HCT116 (cell line): ENCODE measurements around the gene PDK2.

Source experiments
- ATF3 ChIP-seq: IDR thresholded peaks from 2 replicates; pipeline ENCODE4 v1.6.1; 2012
- CEBPB ChIP-seq: IDR thresholded peaks from 2 replicates; pipeline ENCODE4 v1.6.1; 2012; ENCODE audit warnings: low read depth
- CTCF ChIP-seq, 3 experiments: fragments of 200-600 bp in 1 of 3; sonication (generic) in 1 of 3; IDR thresholded peaks in 2 of 3; conservative IDR thresholded peaks in 1 of 3; 2 replicates each; pipeline ENCODE4 v1.5.1; 2012 to 2017; ENCODE audit warnings: low read depth in 2 of 3, low read length in 2 of 3, antibody characterized with exemption in 1 of 3, borderline replicate concordance in 1 of 3, control low read depth in 1 of 3, mild to moderate bottlenecking in 1 of 3, mixed read lengths in 1 of 3, mixed run types in 1 of 3, moderate library complexity in 1 of 3; ENCODE audit not compliant: insufficient read depth in 1 of 3
- EZH2 ChIP-seq: fragments of 200-600 bp; sonication (generic); IDR thresholded peaks from 2 replicates; pipeline ENCODE4 v1.6.1; 2017; ENCODE audit warnings: antibody characterized with exemption, mixed run types
- JUND ChIP-seq: IDR thresholded peaks from 2 replicates; pipeline ENCODE4 v1.6.1; 2012
- POLR2A ChIP-seq: IDR thresholded peaks from 2 replicates; pipeline ENCODE4 v1.7.0; 2011; ENCODE audit warnings: borderline replicate concordance; ENCODE audit not compliant: insufficient read depth, insufficient read length; ENCODE audit errors: extremely low read depth
- POLR2AphosphoS5 ChIP-seq: IDR thresholded peaks from 2 replicates; pipeline ENCODE4 v1.6.1; 2011; ENCODE audit warnings: mild to moderate bottlenecking, low read depth, low read length, moderate library complexity
- SIN3A ChIP-seq: IDR thresholded peaks from 2 replicates; pipeline ENCODE4 v1.6.1; 2012; ENCODE audit warnings: low read depth
- SP1 ChIP-seq: IDR thresholded peaks from 2 replicates; pipeline ENCODE4 v1.6.1; 2012; ENCODE audit warnings: low read depth
- TCF7L2 ChIP-seq: IDR thresholded peaks from 2 replicates; pipeline ENCODE4 v1.7.0; 2011; ENCODE audit warnings: borderline replicate concordance, inconsistent platforms; ENCODE audit not compliant: insufficient read depth, insufficient read length; ENCODE audit errors: extremely low read depth
- YY1 ChIP-seq: IDR thresholded peaks from 2 replicates; pipeline ENCODE4 v1.6.1; 2011; ENCODE audit warnings: low read length, low read depth, moderate library complexity, mild to moderate bottlenecking; ENCODE audit not compliant: insufficient replicate concordance; ENCODE audit errors: extremely low read depth
- ZNF274 ChIP-seq: fragments of 200-500 bp; sonication (Bioruptor generic); IDR thresholded peaks from 2 replicates; pipeline ENCODE4 v1.6.1; 2014; ENCODE audit warnings: mild to moderate bottlenecking, low read depth, low read length, inconsistent platforms
- TF ChIP-seq, protein P1 (sequence below): IDR thresholded peaks from 2 replicates; pipeline ENCODE4 v1.6.1; 2012; ENCODE audit warnings: low read depth

DNA sequence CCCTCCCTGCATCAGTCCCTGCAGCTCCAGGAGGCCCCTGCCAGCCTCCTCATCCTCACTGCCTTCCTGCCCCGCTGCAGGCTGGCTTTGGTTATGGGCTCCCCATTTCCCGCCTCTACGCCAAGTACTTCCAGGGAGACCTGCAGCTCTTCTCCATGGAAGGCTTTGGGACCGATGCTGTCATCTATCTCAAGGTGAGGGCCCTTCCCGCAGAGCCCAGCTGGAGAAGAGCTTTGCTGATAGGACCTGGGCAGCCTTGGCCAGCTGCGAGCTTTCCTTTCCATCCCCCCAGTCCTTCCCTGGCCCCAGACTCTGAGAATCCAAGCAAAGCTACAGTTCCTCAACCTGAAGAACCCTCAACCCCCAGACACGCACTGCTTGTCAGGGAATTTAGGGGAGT, 14.1 kb downstream of the PDK2 start:
- no peak for TF ChIP-seq CTCF (IDR thresholded peaks at IDR 0.05 in 2 of 3, conservative IDR thresholded peaks at IDR 0.05 in 1 of 3; ENCODE audit: borderline replicate concordance in 1 of 3, insufficient read depth in 1 of 3, low read depth in 2 of 3, low read length in 2 of 3)
- no peak for TF ChIP-seq JUND
- TF ChIP-seq ZNF274: no peak
- TF ChIP-seq POLR2AphosphoS5: no peak
- TF ChIP-seq SIN3A: no peak
- TF ChIP-seq EZH2: no peak
- TF ChIP-seq POLR2A: no peak
- TF ChIP-seq, protein P1, sequence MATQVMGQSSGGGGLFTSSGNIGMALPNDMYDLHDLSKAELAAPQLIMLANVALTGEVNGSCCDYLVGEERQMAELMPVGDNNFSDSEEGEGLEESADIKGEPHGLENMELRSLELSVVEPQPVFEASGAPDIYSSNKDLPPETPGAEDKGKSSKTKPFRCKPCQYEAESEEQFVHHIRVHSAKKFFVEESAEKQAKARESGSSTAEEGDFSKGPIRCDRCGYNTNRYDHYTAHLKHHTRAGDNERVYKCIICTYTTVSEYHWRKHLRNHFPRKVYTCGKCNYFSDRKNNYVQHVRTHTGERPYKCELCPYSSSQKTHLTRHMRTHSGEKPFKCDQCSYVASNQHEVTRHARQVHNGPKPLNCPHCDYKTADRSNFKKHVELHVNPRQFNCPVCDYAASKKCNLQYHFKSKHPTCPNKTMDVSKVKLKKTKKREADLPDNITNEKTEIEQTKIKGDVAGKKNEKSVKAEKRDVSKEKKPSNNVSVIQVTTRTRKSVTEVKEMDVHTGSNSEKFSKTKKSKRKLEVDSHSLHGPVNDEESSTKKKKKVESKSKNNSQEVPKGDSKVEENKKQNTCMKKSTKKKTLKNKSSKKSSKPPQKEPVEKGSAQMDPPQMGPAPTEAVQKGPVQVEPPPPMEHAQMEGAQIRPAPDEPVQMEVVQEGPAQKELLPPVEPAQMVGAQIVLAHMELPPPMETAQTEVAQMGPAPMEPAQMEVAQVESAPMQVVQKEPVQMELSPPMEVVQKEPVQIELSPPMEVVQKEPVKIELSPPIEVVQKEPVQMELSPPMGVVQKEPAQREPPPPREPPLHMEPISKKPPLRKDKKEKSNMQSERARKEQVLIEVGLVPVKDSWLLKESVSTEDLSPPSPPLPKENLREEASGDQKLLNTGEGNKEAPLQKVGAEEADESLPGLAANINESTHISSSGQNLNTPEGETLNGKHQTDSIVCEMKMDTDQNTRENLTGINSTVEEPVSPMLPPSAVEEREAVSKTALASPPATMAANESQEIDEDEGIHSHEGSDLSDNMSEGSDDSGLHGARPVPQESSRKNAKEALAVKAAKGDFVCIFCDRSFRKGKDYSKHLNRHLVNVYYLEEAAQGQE: no peak
- TF ChIP-seq CEBPB: no peak
- no peak for TF ChIP-seq SP1
- no peak for TF ChIP-seq YY1
- no peak for TF ChIP-seq TCF7L2
- no peak for TF ChIP-seq ATF3
